HG03039 (cell line): ENCODE results near the gene P4HA1.
"Not testable (repeated sequence)": the region's sequence is repeated elsewhere in the genome, so short reads cannot be mapped to it uniquely, and the experiment has no call there.

Experiments
- ATAC-seq: cut with Tn5 transposase; IDR thresholded peaks from one replicate; pipeline ENCODE4 v1.9.1; 2021; ENCODE audit warnings: mild to moderate bottlenecking, moderate library complexity; ENCODE audit not compliant: unreplicated experiment

The P4HA1 gene

GRCh38 chr10:73043766-73044377 lies 52.8 kb downstream of the P4HA1 start:
- ATAC-seq: no peak

GRCh38 chr10:73043319-73043718 lies 53.3 kb downstream of the P4HA1 start:
- no peak for ATAC-seq

DNA sequence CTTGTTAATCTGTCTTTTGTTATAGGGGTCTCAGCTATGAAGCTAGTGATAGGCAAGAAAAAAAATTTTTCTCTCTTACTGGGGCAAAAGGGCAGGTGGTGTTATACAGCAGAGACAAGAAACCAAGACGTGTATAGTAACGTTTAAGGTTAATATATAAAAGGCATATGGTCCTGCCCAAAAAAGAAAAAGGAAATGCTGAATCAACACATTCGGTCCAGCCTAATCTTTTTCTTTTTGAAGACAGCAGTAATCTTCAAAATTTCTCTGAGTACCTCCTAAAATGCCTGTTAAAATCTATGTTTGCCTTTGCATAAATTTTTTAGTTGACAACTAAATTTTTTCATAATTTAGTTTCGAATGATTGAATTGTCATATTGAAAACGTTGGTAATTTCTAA lies 54.5 kb downstream of the P4HA1 start:
- ATAC-seq: no peak

DNA sequence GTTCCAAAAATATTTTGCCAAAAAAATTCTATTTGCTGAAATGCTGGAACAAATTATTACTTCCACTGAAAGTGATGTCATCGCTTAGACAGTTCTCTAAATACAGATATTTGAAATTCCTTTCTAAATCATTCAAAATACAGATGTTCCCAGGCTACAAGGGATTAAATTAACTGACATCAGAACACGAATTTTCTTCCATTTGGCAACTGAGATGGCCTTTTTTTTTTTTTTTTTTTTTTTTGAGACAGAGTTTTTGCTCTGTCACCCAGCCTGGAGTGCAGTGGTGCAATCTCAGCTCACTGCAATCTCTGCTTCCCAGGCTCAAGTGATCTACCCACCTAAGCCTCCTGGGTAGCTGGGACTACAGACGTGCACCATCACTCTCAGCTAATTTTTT lies 57.0 kb downstream of the P4HA1 start:
- no peak for ATAC-seq

DNA sequence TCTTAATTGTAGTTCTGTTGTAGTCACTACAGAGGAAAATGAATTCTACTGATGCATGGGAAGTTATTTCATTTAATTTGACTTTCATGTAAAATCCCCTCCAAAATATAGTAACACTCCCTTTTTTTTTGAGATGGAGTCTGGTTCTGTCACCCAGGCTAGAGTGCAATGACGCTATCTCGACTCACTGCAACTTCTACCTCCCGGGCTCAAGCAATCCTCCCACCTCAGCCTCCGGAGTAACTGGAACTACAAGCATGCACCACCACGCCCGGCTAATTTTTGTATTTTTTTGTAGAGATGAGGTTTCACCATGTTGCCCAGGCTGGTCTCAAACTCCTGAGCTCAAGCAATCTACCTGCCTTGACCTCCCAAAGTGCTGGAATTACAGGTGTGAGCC lies 60.4 kb downstream of the P4HA1 start:
- not testable (repeated sequence) for ATAC-seq

DNA sequence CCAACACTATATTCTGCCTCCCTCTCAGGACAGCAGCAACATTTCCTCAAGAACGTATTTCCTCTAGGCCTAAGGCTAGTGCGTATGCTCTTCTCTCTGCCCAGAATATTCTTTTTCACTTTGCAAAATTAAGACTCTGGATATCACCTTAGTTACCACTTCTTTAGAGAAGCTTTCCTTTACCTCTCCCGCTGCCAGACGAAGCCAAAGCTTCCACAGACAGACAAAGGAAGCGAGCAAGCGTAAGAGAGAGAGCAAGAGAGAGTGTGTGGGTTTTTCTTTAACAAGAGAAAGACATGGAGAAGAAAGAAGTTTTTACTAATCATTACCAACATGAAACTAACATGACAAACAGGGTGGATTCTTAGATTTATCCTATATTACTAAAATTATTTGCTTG lies 64.1 kb downstream of the P4HA1 start:
- no peak for ATAC-seq

- ATAC-seq: not testable (repeated sequence)
These were observed 70.0 kb downstream of the P4HA1 start for GRCh38 chr10:73026623-73027022.

DNA sequence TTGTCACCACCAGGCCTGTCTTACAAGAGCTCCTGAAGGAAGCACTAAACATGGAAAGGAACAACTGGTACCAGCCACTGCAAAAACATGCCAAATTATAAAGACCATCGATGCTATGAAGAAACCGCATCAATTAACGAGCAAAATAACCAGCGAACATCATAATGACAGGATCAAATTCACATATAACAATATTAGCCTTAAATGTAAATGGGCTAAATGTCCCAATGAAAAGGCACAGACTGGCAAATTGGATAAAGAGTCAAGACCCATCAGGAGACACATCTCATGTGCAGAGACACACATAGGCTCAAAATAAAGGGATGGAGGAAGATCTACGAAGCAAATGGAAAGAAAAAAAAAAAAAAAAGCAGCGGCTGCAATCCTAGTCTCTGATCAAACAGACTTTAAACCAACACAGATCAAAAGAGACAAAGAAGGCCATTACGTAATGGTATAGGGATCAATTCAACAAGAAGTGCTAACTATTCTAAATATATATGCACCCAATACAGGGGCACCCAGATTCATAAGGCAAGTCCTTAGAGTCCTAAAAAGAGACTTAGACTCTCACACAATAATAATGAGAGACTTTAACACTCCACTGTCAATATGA lies 73.1 kb downstream of the P4HA1 start:
- ATAC-seq: not testable (repeated sequence)

- not testable (repeated sequence) for ATAC-seq
These were observed 73.7 kb downstream of the P4HA1 start for GRCh38 chr10:73022961-73023360.

GRCh38 chr10:73021538-73022164 lies 75.0 kb downstream of the P4HA1 start:
- ATAC-seq: not testable (repeated sequence)

GRCh38 chr10:73021050-73021449 lies 75.6 kb downstream of the P4HA1 start:
- ATAC-seq: no peak

DNA sequence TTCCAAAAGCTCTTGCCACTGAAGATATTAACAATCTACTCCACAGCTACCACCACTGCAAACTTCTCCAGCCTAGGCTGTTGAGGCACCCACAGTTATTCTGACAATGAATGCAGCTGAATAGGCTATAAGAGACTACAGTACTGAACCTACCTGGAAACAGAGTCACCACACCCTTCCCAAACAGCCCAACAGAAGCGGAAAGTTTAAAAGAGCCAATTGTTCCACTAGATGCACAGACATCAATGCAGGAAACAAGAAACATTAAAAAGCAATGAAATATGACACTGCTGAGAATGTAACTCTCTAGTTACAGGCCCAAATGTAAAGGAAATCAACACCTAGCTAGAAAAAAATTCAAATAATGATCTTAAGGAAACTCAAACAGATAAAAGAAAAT lies 77.6 kb downstream of the P4HA1 start:
- no peak for ATAC-seq

- ATAC-seq: no peak
These were observed 78.0 kb downstream of the P4HA1 start for GRCh38 chr10:73018632-73019031.

DNA sequence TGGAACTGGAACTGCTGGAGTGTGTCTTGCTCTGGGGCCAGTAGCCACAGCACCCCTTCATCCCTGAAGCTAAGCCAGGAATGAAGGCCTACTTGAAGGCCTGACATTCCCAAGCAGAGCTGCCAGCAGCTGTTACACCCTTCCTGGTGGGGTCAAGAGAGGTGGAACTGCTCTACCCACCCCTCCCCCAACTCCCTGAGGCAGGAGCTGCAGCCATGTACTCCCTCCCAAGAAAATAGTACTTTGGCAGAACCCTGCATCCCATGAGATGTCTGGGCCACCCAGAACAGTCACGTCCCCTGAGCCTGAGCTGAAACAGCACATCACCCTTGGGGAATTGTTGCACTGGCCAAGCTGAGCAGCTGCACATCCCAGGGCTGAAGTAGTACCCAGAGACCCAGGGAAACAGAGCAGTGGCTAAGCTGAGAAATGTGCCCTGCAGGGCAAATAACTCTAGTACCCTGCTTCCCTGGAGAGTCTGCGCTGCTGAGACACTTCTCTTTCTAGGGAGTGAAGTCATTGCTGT lies 78.6 kb downstream of the P4HA1 start:
- no peak for ATAC-seq

- ATAC-seq: no peak
These were observed 80.9 kb downstream of the P4HA1 start for GRCh38 chr10:73015779-73016178.

DNA sequence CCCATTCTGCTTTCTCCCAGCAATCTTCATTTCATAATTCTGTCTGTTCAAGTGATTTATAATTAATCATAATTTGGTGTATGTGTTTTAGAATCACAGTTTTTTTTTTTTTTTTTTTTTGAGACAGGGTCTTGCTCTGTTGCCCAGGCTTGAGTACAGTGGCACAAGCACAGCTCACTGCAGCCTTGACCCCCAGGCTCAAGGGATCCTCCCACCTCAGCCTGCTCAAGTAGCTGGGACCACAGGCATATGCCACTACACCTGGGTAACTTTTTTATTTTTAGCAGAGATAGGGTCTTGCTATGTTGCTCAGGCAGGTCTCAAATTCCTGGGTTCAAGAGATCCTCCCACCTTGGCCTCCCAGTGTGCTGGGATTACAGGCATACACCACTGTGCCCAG lies 92.8 kb downstream of the P4HA1 start:
- ATAC-seq: no peak

- ATAC-seq: no peak
These were observed 95.7 kb downstream of the P4HA1 start for GRCh38 chr10:73000973-73001372.

DNA sequence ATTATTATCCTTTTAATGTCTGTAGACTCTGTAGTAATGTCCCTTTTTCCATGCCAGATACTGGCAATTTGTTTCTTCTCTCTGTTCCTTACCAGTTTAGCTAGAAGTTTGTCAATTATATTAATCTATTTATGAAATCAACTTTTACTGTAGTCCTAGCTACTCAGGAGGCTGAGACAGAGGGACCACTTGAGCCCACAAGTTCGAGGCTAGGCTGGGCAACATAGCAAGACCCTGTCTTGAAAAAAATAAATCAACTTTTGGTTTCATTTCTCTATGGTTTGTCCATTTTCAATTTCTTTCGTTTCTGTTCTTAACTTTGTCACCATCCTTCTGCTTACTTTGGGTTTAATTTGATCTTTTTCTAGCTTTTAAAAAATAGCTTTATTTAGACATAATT lies 99.6 kb downstream of the P4HA1 start:
- no peak for ATAC-seq

- not testable (repeated sequence) for ATAC-seq
These were observed 101.2 kb downstream of the P4HA1 start for GRCh38 chr10:72995459-72995858.

DNA sequence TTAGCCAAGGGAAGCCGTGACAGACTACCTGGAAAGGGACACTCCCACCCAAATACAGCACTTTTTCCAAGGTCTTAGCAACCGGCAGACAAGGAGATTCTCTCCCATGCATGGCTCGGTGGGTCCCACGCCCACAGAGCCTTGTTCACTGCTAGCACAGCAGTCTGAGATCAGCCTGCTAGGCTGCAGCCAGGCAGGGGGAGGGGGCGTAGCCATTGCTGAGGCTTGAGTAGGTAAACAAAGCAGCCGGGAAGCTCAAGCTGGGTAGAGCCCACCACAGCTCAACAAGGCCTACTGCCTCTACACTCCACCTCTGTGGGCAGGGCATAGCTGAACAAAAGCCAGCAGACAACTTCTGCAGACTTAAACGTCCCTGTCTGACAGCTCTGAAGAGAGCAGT lies 106.9 kb downstream of the P4HA1 start:
- ATAC-seq: not testable (repeated sequence)

GRCh38 chr10:72984618-72985017 lies 112.0 kb downstream of the P4HA1 start:
- not testable (repeated sequence) for ATAC-seq

DNA sequence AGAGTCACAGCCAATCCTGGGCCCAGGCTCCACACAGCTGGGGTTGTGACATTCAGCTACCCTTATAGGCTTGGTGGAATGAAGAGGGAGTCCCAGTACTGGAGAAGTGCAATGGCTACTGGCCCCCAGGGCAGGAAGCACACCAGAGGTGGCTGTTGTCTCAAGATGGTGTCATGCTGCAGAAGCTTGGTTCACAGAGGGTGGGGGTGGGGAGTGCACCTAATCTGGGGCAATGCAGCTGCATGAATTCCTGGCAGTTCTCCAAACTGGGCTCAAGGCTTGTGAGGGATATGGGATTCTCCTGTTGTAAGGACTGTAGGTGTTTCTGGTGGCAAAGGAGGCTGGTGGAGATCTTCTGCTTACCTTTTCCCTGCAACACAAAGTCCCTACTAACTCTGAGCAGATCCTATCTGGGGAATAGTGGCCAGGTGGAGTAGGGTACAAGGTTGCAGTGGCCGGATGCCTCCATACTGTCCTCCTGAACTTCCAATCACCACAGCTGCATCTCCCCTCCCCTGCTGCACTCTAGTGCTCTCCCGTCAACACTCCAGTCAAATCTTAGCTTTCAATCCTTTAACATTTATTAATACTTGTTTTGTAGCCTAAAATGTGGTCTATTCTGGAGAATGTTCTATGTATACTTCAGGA lies 114.7 kb downstream of the P4HA1 start:
- ATAC-seq: no peak
